HG03575 (cell line): ENCODE results near the gene NPTX1.

ENCODE experiments used
- ATAC-seq: cut with Tn5 transposase; IDR thresholded peaks from one replicate; pipeline ENCODE4 v1.9.1; 2021; ENCODE audit not compliant: unreplicated experiment, insufficient number of reproducible peaks, low FRiP score; ENCODE audit errors: extremely low read depth

Gene NPTX1

DNA sequence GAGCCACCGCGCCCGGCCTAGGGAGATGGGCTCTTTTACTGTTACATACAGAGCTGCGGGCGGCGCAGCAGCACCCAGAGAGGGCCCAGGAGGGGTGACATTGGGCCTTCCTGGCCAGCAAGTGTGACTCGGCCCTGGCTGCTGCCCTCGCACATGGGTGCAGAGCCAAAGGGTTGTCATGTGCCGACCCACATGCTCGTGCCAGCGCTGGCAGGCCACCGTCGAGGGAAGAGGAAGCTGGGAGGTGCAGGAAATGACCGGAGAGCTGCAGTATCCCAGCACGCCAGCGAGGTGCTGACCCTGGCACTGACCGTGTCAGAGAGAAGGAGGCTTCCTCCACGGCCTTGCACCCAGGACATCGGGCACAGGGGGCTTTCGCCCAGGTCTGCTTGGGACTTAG, 53.4 kb downstream of the NPTX1 start:
- no peak for ATAC-seq

DNA sequence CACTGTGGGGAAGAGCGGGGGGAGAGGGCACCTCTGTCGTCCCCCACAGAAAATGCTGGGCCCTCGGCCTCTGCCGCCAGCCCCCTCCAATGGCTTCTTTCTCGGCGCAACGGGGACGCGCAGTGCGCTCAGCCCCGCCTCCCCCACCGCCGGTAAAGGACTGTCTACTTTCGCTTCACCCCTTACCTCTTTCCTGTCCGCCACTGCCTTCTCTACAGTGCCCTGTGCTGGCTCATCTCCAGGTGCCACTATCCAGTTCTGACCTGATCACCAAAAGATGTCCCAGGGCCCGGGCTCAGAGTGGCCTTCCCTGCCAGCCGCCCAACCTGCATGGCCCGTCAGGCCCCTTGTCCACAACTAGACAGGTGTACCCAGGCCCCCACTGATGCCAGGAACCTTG, 54.1 kb downstream of the NPTX1 start:
- no peak for ATAC-seq

DNA sequence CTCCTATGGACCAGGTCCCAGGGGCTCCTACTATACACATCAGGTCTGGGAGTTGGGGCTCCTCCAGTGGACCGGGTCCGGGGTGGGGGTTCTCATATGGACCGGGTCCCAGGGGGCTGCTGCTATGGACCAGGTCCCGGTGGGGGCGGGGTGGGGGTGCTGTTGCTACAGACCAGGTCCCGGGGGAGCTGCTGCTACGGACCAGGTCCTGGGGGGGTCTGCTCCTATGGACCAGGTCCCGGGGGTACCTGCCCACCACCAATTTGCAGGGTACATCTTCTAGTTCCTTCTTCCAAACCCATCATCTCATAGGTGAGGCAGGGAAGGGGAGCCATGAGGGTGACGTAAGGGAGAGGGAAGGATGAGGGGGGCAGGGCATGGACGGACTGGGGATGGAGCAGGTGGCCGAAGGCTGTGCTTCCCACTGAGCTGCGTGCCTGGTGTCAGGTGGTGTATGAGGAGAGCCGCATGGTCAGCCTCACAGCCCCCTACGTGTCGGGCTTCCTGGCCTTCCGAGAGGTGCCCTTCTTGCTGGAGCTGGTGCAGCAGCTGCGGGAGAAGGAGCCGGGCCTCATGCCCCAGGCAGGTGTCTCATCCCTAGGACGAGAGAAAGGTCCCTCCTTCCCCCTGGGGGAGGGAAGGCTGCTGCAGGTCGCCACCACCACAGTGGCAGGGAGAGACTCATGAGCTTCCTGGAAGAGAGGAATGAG, 54.9 kb downstream of the NPTX1 start:
- no peak for ATAC-seq

DNA sequence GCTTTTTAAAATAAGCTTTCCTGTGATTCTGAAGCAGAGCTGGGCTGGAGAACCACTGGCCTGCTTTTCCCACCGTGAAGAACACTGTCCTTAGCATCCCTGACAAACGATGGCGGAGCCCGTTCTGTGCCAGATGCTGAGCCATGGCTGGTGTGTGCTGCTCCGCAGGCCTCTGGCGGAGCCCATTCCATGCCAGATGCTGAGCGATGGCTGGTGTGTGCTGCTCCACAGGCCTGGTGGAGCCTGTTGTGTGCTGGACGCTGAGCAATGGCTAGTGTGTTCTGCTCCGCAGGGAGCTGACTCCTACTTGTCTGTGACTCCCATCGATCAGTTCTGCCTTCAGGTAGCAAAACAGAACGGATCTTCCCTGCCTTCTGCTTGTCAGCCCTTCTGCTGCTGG, 57.2 kb downstream of the NPTX1 start:
- no peak for ATAC-seq

DNA sequence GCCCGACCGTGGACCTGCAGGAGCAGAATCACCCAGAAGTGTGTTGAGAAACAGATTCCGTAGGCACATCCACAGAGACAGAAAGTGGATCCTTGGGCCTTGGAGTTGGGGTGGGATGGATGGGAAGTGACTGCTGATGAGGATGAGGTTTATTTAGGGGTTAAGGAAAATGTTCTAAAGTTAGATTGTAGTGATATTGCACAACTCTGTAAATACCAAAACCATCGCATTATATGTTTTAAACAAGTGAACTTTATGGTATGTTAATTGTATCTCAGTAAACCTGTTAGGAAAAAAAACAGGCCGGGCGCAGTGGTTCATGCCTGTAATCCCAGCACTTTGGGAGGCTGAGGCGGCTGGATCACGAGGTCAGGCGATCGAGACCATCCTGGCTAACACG, 57.8 kb downstream of the NPTX1 start:
- no peak for ATAC-seq
